HTR-8/SVneo (cell line): Measurements from ENCODE around the gene DST.

ENCODE experiments used
- DNase-seq: peaks from one replicate; pipeline ENCODE4 v3.0.0; 2011; ENCODE audit warnings: low spot score, mixed read lengths; ENCODE audit not compliant: insufficient read length
- FAIRE-seq: peaks from 2 replicates; lab custom pipeline; 2011; peaks lifted over from hg19 to GRCh38; lab: Jason Lieb, UNC

DST gene

GRCh38 chr6:56628105-56628504, 14.6 kb downstream of the DST start:
- DNase-seq: no peak
- no peak for FAIRE-seq

GRCh38 chr6:56625356-56625755, 17.3 kb downstream of the DST start:
- DNase-seq (no peak), FAIRE-seq (peak; percentile 63)

DNA sequence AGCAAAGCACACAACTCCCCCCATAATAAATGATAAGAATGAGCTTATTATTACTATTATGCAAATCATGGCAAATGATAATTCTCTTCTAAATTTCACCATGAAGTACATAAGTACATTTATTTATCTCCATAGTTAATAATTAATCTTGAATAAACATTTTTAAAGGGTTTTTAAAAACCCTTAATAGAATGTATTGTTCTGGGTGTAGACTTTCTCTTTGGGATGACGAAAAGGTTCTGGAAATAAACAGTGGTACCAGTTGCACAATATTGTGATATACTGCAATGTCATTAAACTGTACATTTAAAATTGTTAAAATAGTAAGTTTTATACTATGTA, 18.0 kb downstream of the DST start:
- DNase-seq (no peak), FAIRE-seq (no peak)

DNA sequence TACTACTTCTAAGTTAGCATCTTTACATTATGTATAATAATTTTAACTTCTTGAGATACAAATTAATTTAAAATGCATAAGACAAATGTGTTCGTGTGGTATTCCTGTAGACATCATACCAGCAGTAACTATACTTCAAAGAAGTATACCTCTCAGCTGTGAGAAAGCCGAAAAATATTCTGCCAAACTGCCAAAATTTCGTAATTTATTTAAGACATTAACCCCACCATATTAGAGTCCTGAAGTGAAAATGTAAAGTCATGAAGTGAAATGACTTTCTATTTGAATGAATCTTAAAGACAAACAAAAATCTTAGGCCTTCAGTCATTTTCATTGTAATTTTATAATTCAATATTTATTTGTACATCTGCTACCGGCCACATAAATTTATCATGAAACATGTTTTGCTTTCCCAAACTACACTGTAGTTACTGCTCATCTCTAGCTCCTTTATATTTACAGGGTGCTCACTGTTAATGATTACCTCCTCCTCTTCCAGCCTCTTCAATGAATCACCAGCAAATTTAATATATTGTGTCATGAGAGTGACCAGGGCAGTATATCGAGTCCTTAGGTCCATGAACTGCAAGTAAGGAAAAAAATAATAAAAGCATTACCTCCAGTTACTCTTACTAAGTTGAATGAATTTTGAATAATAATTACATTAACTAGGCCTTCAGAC, 18.5 kb downstream of the DST start:
- DNase-seq (no peak), FAIRE-seq (no peak)

- DNase-seq: no peak
- FAIRE-seq: peak; percentile 23
Observed at GRCh38 chr6:56620229-56620868, 22.3 kb downstream of the DST start.

- DNase-seq: no peak
- no peak for FAIRE-seq
Observed at GRCh38 chr6:56618050-56618449, 24.6 kb downstream of the DST start.

GRCh38 chr6:56616967-56617366, 25.7 kb downstream of the DST start:
- FAIRE-seq: no peak
- DNase-seq: no peak

DNA sequence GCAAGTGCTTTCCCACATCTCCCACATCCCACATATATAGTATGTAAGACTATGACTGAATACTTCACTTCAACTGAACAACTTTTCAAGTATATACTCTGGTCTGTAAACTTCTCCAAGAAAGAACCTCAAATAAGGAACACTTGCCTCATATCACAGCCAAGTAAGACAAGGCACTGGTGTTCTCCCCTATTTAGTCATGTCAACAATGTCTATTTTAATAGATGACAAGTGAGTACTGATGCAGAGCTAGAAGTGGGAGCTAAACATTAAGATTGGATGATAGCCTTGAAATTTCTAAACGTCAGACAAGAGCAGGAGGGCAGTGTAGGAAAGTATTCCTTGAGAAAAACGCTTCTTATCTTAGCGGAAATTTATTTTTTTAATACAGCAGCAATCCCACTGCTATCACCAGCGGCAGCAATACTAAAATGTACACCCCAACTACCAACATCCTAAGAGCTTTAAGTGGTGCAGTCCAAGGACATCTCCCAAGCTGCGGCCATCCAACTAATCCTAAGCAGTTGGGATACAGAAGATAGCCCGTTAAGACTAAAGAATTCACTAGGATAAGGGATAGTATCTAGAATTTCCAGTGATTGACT, 29.3 kb downstream of the DST start:
- DNase-seq (no peak), FAIRE-seq (no peak)

DNA sequence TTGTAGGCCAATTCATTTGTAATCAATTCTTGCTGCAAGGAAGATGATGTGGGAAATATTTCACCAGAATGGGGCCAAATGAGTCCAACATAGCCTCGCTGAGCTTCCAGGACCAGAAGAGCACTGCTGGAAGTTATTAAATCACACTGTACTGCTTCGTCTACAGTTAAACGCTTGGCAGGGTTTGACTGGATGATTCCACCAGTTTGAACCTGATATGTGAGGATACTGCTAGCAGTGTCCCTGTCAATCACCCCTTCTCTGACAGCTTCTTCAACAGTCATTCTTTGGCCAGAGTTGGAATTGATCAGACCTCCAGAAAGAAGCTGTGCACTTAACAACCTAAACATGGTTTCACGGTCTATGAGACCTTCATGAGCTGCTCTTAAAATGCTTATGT, 34.4 kb downstream of the DST start:
- FAIRE-seq (no peak), DNase-seq (no peak)

DNA sequence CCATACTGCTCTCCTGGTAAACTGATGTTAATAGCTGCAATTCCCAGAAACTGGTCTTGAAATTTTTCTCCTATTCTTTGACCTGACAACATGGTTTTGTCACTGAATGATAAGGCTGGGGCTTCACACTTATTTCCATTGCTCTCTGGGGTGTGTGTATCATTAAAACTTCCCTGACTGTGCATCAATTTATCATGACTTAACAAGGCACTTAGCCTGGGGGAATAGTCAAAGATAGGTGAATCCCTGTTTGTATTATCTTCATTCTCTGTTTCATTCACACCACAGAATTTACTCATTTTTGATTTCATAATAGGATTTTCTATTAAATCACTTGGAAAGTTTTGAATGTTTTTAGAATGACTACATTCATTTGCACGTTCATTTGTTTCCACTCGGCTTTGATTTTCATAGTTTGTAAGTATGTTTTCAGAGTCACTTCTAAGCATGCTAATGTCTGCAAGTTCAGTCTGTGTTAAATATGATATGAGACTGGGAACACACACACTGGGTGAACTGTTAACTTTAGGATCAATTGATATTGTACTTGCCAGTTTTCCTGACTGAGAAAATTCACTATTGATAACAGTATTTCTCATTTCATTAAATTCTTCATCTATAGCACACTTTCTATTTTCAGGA, 35.5 kb downstream of the DST start:
- DNase-seq (no peak), FAIRE-seq (no peak)

DNA sequence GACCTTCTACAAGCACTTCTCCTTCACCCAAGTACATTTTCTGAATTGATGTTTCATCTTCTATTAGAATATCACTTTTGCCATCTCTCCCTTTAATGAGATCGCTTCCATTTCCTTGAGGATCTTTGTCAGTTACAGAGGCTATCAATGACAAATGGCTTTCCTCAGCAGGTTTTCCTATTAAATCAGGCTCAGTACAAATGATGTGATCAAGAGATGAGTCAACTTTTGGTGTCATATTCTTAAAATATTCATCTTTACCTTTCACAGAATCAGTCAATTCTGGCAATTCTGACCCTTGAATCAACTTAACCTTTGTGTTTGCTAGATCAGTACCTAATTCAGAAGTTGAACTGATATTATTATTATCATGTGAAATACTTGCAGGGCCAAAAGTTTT, 37.3 kb downstream of the DST start:
- FAIRE-seq: no peak
- no peak for DNase-seq

DNA sequence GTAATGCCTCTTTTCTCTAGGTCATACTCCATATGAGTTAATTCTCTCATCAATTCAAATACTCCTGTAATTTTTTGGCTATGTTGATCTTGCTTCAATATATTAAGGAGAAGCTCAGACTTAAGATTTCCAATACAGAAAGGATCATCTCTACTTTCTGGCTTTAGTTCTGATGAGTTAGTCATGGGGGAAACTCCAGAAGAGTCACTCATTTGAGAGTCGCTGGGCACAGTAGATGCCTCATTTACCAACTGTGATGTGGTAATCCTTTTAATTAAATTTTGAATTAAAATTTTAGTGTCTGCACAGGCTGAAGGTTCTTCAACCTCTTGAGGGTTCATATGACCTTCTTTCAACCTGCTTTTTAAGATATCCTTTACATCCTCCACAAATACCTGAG, 38.5 kb downstream of the DST start:
- DNase-seq (no peak), FAIRE-seq (no peak)

GRCh38 chr6:56601390-56601789, 41.3 kb downstream of the DST start:
- DNase-seq (no peak), FAIRE-seq (no peak)

DNA sequence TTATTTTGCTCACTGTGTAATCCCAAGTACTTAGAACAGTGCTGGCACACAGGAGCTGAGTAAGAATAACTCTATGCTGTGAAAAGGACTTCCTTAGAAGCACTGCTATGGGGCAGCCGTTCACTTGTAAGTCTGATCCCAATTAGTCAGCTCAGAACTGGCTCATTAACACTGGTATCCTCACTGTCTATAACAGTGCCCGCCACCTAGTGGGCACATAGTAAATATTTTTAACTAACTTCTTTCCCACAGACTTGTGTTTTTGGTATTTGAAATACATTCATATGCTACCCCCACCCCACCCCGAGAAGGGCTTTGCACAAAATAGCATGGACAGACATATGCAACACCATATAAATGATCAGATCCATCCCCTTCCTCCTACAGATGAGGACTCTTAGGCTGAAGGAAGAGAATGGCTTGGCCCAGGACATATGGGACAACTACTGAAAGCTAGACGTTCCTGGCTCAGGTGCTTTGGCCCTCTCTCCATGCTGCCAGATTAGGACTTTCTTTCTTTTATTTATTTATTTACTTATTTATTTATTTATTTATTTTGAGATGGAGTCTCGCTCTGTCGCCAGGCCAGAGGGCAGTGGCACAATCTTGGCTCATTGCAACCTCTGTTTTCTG, 47.1 kb downstream of the DST start:
- no peak for FAIRE-seq
- DNase-seq: peak; percentile 17

DNA sequence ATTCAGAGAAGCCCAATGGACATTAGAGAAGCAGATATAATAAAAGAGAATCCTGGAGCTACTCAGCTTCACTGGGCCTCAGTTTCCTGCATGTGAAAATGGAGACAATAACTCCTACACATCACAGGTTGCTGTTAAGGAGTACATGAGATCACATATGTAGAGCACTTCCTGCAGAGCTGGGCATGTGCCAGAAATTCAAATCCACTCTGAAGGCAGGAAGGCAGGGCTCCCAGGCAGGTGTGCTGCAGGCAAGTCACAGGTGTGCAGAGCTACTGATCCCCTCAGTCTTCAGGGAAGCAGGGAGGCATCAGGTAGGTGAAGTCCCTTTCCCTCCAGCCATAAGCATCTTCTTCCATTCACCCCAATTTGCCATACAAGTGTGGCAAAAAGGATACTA, 48.0 kb downstream of the DST start:
- DNase-seq: no peak
- FAIRE-seq: no peak

DNA sequence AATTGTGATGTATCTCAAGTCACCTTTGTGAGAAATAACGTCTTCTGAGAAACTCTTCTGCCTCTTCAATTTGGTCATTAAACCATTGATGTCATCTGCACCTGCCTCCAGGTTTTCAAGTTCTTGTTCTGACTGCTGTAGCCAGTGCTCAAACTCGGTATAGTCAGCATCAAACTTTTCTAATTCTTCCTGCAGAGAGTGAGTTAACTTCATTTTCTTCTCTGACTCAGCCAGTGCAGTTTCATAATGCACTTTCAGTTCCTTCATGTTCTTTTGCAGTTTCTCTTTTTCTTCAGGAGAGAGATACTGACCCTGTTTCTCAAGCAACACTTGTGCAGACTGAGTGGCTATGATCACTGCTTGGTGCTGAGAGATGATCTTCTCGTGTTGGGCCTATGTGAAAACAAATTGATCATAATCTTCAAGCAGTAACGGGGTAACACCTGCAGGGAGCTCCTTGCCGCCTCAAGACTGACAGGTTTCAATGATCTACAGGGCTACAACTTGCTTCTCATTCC, 48.8 kb downstream of the DST start:
- DNase-seq: no peak
- no peak for FAIRE-seq

DNA sequence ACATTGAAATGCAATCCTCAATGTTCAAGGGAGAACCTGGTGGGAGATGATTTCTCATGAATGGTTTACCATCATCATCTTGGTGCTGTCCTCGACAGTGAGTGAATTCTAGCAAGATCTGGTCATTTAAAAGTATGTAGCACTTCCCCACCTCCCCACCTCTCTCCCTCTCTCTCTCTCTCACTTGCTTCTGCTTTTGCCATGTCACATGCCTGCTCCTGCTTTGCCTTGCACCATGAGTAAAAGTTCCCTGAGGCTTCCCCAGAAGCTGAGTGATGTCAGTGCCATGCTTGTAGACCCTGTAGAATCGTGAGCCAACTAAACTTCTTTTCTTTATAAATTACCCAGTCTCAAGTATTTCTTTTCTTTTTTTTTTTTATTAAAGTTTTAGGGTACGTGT, 60.5 kb downstream of the DST start:
- FAIRE-seq (no peak), DNase-seq (no peak)

DNA sequence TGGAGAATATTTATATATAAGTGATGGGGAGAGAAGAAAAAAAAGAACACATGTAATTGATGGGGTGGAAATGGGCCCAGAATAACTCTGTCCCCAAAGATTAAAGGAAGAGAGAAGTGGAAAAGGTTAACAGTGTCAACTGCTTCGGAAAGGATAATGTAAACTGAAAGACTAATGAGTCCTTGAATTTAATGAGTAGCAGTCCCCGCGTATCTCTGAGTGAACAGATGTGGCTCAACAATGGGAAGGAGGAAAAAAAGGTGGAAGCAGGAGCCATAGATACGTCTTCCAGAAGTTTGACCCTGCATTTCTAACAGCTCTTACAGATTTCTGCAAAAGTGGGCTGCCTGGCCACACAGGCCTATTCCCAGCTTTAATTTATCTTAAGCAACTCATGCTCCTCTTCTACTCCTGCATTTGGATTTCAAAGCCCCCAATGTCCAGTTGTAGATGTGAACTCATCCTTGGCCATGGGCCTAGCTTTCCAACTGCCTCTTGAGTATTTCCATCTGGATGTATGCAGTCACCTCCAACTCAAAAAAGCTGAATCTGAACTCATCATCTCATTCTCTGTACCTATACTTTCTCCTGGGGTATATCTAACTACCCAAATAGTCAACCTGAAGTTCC, 61.3 kb downstream of the DST start:
- no peak for FAIRE-seq
- DNase-seq: no peak

GRCh38 chr6:56580271-56580670, 62.4 kb downstream of the DST start:
- FAIRE-seq (no peak), DNase-seq (no peak)

- DNase-seq (no peak), FAIRE-seq (no peak)
Observed at GRCh38 chr6:56579155-56579851, 63.4 kb downstream of the DST start.
